ENCODE results near the gene SHQ1. TPM values are rescaled to one million over a fixed set of nuclear protein-coding genes. Genes with fewer than 3 reads are reported as not detected.

The SHQ1 gene
- total RNA-seq, 3 donors from 2014 or later (not counting 1 experiment from before 2014, with no cell fraction given): 16.3 to 36.7 (median 35.9) TPM

GRCh38 chr3:72748659-72749058 lies 99.6 kb downstream of the SHQ1 start:
- 67% methylated on average over 1 of the region's 6 CpGs for WGBS (ENCODE audit: insufficient coverage)
- Mint-ChIP-seq H3K4me1 (peaks cover 14 to 21% of the 10 kb centered on the region in 2 donors), H3K36me3 (no peaks in the 10 kb centered on the region), H3K9me3 (no peaks in the 10 kb centered on the region), H3K27ac (peak overlapping the region in 1 of 2 donors; percentile 56), H3K27me3 (ENCODE audit: low read depth in 2 of 2) (no peaks in the 10 kb centered on the region), H3K4me3 (no peak overlapping the region)
- no peaks in the 10 kb centered on the region for H3K27me3 ChIP-seq (ENCODE audit: control insufficient read depth, insufficient read depth, low read length)
- no peaks in the 10 kb centered on the region for H3K9me3 ChIP-seq (ENCODE audit: control insufficient read depth, insufficient read depth, low read length)
- H3K4me1 ChIP-seq (ENCODE audit: control insufficient read depth, insufficient read depth, low read length): peaks cover 6% of the 10 kb centered on the region
- no peak overlapping the region for H3K27ac ChIP-seq (ENCODE audit: low read length)
- H3K4me3 ChIP-seq (ENCODE audit: low read length): no peak overlapping the region
- intact Hi-C loops (cut with micrococcal nuclease): no loop called here
- TF ChIP-seq CTCF (IDR thresholded peaks at IDR 0.05): no peak
- ATAC-seq: peak in 1 of 3 donors; percentile 26
- no peaks in the 10 kb centered on the region for H3K36me3 ChIP-seq (ENCODE audit: control insufficient read depth, insufficient read depth, low read length)
- DNase-seq: peak in 1 of 2 donors; percentile 27

- Mint-ChIP-seq H3K9me3 (no peaks in the 10 kb centered on the region), H3K27ac (no peak overlapping the region), H3K36me3 (no peaks in the 10 kb centered on the region), H3K4me1 (peaks cover 14 to 21% of the 10 kb centered on the region in 2 donors), H3K4me3 (no peak overlapping the region), H3K27me3 (ENCODE audit: low read depth in 2 of 2) (no peaks in the 10 kb centered on the region)
- Histone ChIP-seq H3K4me3 (ENCODE audit: low read length) (no peak overlapping the region), H3K9me3 (ENCODE audit: control insufficient read depth, insufficient read depth, low read length) (no peaks in the 10 kb centered on the region), H3K27ac (ENCODE audit: low read length) (no peak overlapping the region), H3K36me3 (ENCODE audit: control insufficient read depth, insufficient read depth, low read length) (no peaks in the 10 kb centered on the region), H3K27me3 (ENCODE audit: control insufficient read depth, insufficient read depth, low read length) (no peaks in the 10 kb centered on the region), H3K4me1 (ENCODE audit: control insufficient read depth, insufficient read depth, low read length) (peaks cover 6% of the 10 kb centered on the region)
- WGBS (ENCODE audit: insufficient coverage): 98% methylated on average over 11 of the region's 11 CpGs
- intact Hi-C loops (cut with micrococcal nuclease): no loop called here
- DNase-seq (no peak), ATAC-seq (no peak)
- TF ChIP-seq CTCF (IDR thresholded peaks at IDR 0.05): no peak
Observed at GRCh38 chr3:72746430-72747411, 101.5 kb downstream of the SHQ1 start.

GRCh38 chr3:72745146-72745999 lies 102.9 kb downstream of the SHQ1 start:
- WGBS (ENCODE audit: insufficient coverage): 90% methylated on average over 17 of the region's 17 CpGs
- Mint-ChIP-seq H3K9me3 (no peaks in the 10 kb centered on the region), H3K4me3 (no peak overlapping the region), H3K36me3 (no peaks in the 10 kb centered on the region), H3K27me3 (ENCODE audit: low read depth in 2 of 2) (no peaks in the 10 kb centered on the region), H3K4me1 (peaks cover 14 to 21% of the 10 kb centered on the region in 2 donors), H3K27ac (no peak overlapping the region)
- intact Hi-C loops (cut with micrococcal nuclease): no loop called here
- Histone ChIP-seq H3K4me3 (ENCODE audit: low read length) (no peak overlapping the region), H3K27me3 (ENCODE audit: control insufficient read depth, insufficient read depth, low read length) (no peaks in the 10 kb centered on the region), H3K36me3 (ENCODE audit: control insufficient read depth, insufficient read depth, low read length) (no peaks in the 10 kb centered on the region), H3K4me1 (ENCODE audit: control insufficient read depth, insufficient read depth, low read length) (peaks cover 6% of the 10 kb centered on the region), H3K27ac (ENCODE audit: low read length) (no peak overlapping the region), H3K9me3 (ENCODE audit: control insufficient read depth, insufficient read depth, low read length) (no peaks in the 10 kb centered on the region)
- DNase-seq (no peak), ATAC-seq (no peak)
- no peak for TF ChIP-seq CTCF (IDR thresholded peaks at IDR 0.05)

Measured in natural killer cell (primary cell).